H9 (cell line): ENCODE results near the gene NUDT9. TPM values are rescaled to one million over a fixed set of nuclear protein-coding genes. Genes with fewer than 3 reads are reported as not detected.

Experiments
- DNase-seq: peaks from one replicate; pipeline ENCODE4 v3.0.0-alpha.2; 2017
- H2AFZ ChIP-seq: one replicate; pipeline ENCODE4 v1.6.1; 2013; ENCODE audit warnings: mild to moderate bottlenecking, low read length, control low read depth, moderate library complexity
- H2AK5ac ChIP-seq: 2 replicates; pipeline ENCODE4 v1.6.1; 2013; ENCODE audit warnings: low read length, control low read depth, mixed read lengths; ENCODE audit not compliant: insufficient read length
- H2BK120ac ChIP-seq: one replicate; pipeline ENCODE4 v1.6.1; 2013; ENCODE audit warnings: low read depth, mild to moderate bottlenecking, low read length, control low read depth, inconsistent platforms; ENCODE audit not compliant: poor library complexity, severe bottlenecking
- H2BK12ac ChIP-seq: 2 replicates; pipeline ENCODE4 v1.6.1; 2013; ENCODE audit warnings: low read length, control low read depth, mixed read lengths, low read depth; ENCODE audit not compliant: insufficient read length
- H2BK15ac ChIP-seq: 2 replicates; pipeline ENCODE4 v1.6.1; 2013; ENCODE audit warnings: low read depth, low read length, control low read depth
- H2BK20ac ChIP-seq: one replicate; pipeline ENCODE4 v1.6.1; 2013; ENCODE audit warnings: low read depth, mild to moderate bottlenecking, low read length, control low read depth, inconsistent platforms; ENCODE audit not compliant: poor library complexity, severe bottlenecking
- H2BK5ac ChIP-seq: 2 replicates; pipeline ENCODE4 v1.6.1; 2013; ENCODE audit warnings: low read length, control low read depth, mixed read lengths; ENCODE audit not compliant: insufficient read length
- H3K14ac ChIP-seq: 2 replicates; pipeline ENCODE4 v1.6.1; 2013; ENCODE audit warnings: low read length, control low read depth; ENCODE audit not compliant: insufficient read depth
- H3K18ac ChIP-seq: 2 replicates; pipeline ENCODE4 v1.6.1; 2013; ENCODE audit warnings: low read depth, mild to moderate bottlenecking, mixed read lengths, low read length, control low read depth; ENCODE audit not compliant: insufficient read length
- H3K23ac ChIP-seq: 2 replicates; pipeline ENCODE4 v1.6.1; 2013; ENCODE audit warnings: low read length, control low read depth, mixed read lengths, low read depth; ENCODE audit not compliant: insufficient read length
- H3K23me2 ChIP-seq: 2 replicates; pipeline ENCODE4 v1.6.1; 2013; ENCODE audit warnings: low read depth, mild to moderate bottlenecking, mixed read lengths, low read length, control low read depth; ENCODE audit not compliant: insufficient read length, poor library complexity, severe bottlenecking
- H3K27ac ChIP-seq: 2 replicates; pipeline ENCODE4 v1.5.1; 2013; ENCODE audit warnings: low read length, control low read depth, mixed read lengths, low read depth; ENCODE audit not compliant: insufficient read length
- H3K27me3 ChIP-seq: 2 replicates; pipeline ENCODE4 v1.6.1; 2013; ENCODE audit warnings: low read length, control low read depth, inconsistent platforms; ENCODE audit not compliant: insufficient read depth
- H3K4ac ChIP-seq: 2 replicates; pipeline ENCODE4 v1.6.1; 2013; ENCODE audit warnings: low read depth, mild to moderate bottlenecking, control low read depth, inconsistent platforms, low read length, moderate library complexity
- H3K4me1 ChIP-seq: 2 replicates; pipeline ENCODE4 v1.6.1; 2013; ENCODE audit warnings: low read length, control low read depth, inconsistent platforms; ENCODE audit not compliant: insufficient read depth
- H3K4me2 ChIP-seq: 2 replicates; pipeline ENCODE4 v1.6.1; 2013; ENCODE audit warnings: low read length, control low read depth, mixed read lengths; ENCODE audit not compliant: insufficient read length, insufficient read depth
- H3K56ac ChIP-seq: 2 replicates; pipeline ENCODE4 v1.6.1; 2013; ENCODE audit warnings: low read depth, mild to moderate bottlenecking, mixed read lengths, low read length, control low read depth; ENCODE audit not compliant: insufficient read length
- H3K79me1 ChIP-seq: 2 replicates; pipeline ENCODE4 v1.6.1; 2013; ENCODE audit warnings: low read depth, mild to moderate bottlenecking, moderate library complexity, low read length, control low read depth, inconsistent platforms; ENCODE audit not compliant: insufficient read depth, poor library complexity, severe bottlenecking
- H3K79me2 ChIP-seq: 2 replicates; pipeline ENCODE4 v1.6.1; 2013; ENCODE audit warnings: low read length, control low read depth, inconsistent platforms; ENCODE audit not compliant: insufficient read depth
- H3K9ac ChIP-seq: 2 replicates; pipeline ENCODE4 v1.6.1; 2013; ENCODE audit warnings: low read length, control low read depth, mixed read lengths; ENCODE audit not compliant: insufficient read length; ENCODE audit errors: extremely low read depth
- H3K9me3 ChIP-seq: one replicate; pipeline ENCODE4 v1.6.1; 2013; ENCODE audit warnings: low read depth, low read length, inconsistent platforms; ENCODE audit not compliant: control insufficient read depth
- H3T11ph ChIP-seq: one replicate; pipeline ENCODE4 v1.6.1; 2013; ENCODE audit warnings: mild to moderate bottlenecking, low read length, control low read depth, inconsistent platforms
- H4K20me1 ChIP-seq: one replicate; pipeline ENCODE4 v1.6.1; 2013; ENCODE audit not compliant: control insufficient read depth, insufficient read length, insufficient read depth
- H4K5ac ChIP-seq: 2 replicates; pipeline ENCODE4 v1.6.1; 2013; ENCODE audit warnings: low read depth, mild to moderate bottlenecking, mixed read lengths, low read length, control low read depth; ENCODE audit not compliant: insufficient read length
- H4K8ac ChIP-seq: replicated peaks from 2 replicates; pipeline ENCODE4 v1.6.1; 2013; ENCODE audit warnings: low read length, control low read depth, mixed read lengths, low read depth; ENCODE audit not compliant: insufficient read length
- H4K91ac ChIP-seq: 2 replicates; pipeline ENCODE4 v1.6.1; 2013; ENCODE audit warnings: low read depth, mild to moderate bottlenecking, moderate library complexity, mixed read lengths, low read length, control low read depth; ENCODE audit not compliant: insufficient read length
- H3K27ac Mint-ChIP-seq, 3 experiments: 2 replicates in 2 of 3; 3 replicates in 1 of 3; pipeline ENCODE4 v1.8.0; 2020 to 2021; ENCODE audit warnings: mixed read lengths in 3 of 3, mild to moderate bottlenecking in 1 of 3, moderate library complexity in 1 of 3
- H3K27me3 Mint-ChIP-seq: 2 replicates; pipeline ENCODE4 v1.8.0; 2021; ENCODE audit warnings: low read depth, mild to moderate bottlenecking, moderate library complexity, mixed read lengths
- H3K36me3 Mint-ChIP-seq, 3 experiments: 2 replicates in 2 of 3; 3 replicates in 1 of 3; pipeline ENCODE4 v1.8.0; 2020 to 2021; ENCODE audit warnings: low read depth in 3 of 3, mixed read lengths in 3 of 3; ENCODE audit not compliant: insufficient read depth in 1 of 3
- H3K4me1 Mint-ChIP-seq, 2 experiments: 2 replicates each; pipeline ENCODE4 v1.8.0; 2020; ENCODE audit warnings: mixed read lengths in 2 of 2
- H3K4me3 Mint-ChIP-seq, 2 experiments: 2 replicates in 1 of 2; 3 replicates in 1 of 2; pipeline ENCODE4 v1.8.0; 2020 to 2021; ENCODE audit warnings: mild to moderate bottlenecking in 2 of 2, mixed read lengths in 2 of 2, moderate library complexity in 1 of 2
- H3K9me3 Mint-ChIP-seq, 2 experiments: 2 replicates in 1 of 2; 3 replicates in 1 of 2; pipeline ENCODE4 v1.8.0; 2020; ENCODE audit warnings: mild to moderate bottlenecking in 2 of 2, mixed read lengths in 2 of 2, moderate library complexity in 1 of 2
- WGBS: extraction: QIAGEN DNeasy Blood & Tissue Kit; methylation state at CpG from one replicate; pipeline ENCODE4 v1.1.7; 2013; ENCODE audit warnings: missing lambda C conversion rate, low lambda C conversion rate, mixed read lengths; ENCODE audit not compliant: insufficient read length; ENCODE audit errors: extremely low coverage; 5-methylcytosine and 5-hydroxymethylcytosine counted together
- total RNA-seq: library from RNA; stranded (reverse); gene quantifications from 2 replicates; pipeline ENCODE4 v1.2.1, GENCODE V29; 2021
- TF ChIP-seq, protein P1 (sequence below): fragments of 200-600 bp; sonication (generic); conservative IDR thresholded peaks from 3 replicates; pipeline ENCODE4 v1.8.0; 2021; ENCODE audit warnings: antibody characterized with exemption, mild to moderate bottlenecking

NUDT9 gene
- total RNA-seq, 1 experiment from 2014 or later: 28.5 TPM

GRCh38 chr4:87405211-87405820, 17.1 kb upstream of the NUDT9 start:
- Histone ChIP-seq H3K79me2 (no peaks in the 10 kb centered on the region), H3K4ac (no peak overlapping the region), H3K23ac (no peak overlapping the region), H4K20me1 (no peaks in the 10 kb centered on the region), H2BK120ac (no peak overlapping the region), H4K5ac (no peak overlapping the region), H4K91ac (no peak overlapping the region), H2AK5ac (no peak overlapping the region), H2BK20ac (no peak overlapping the region), H3K9ac (no peak overlapping the region), H2AFZ (no peak overlapping the region), H3K4me2 (no peak overlapping the region), H2BK12ac (no peak overlapping the region), H3K4me1 (no peaks in the 10 kb centered on the region), H3K27me3 (no peaks in the 10 kb centered on the region), H3K56ac (no peak overlapping the region), H3K27ac (no peak overlapping the region), H2BK5ac (no peak overlapping the region), H2BK15ac (no peak overlapping the region), H3K79me1 (no peaks in the 10 kb centered on the region), H4K8ac (no peak overlapping the region), H3T11ph (no peak overlapping the region), H3K14ac (no peak overlapping the region), H3K18ac (no peak overlapping the region), H3K23me2 (no peaks in the 10 kb centered on the region), H3K9me3 (no peaks in the 10 kb centered on the region)
- no CpG with 5 or more reads among the region's 5 CpGs for WGBS
- peaks cover 20 to 26% of the 10 kb centered on the region in 2 experiments for H3K4me1 Mint-ChIP-seq
- no peak overlapping the region for H3K27ac Mint-ChIP-seq
- no peak overlapping the region for H3K4me3 Mint-ChIP-seq
- no peaks in the 10 kb centered on the region; the same call in 1 of the 2 replicates for H3K27me3 Mint-ChIP-seq
- TF ChIP-seq, protein P1, sequence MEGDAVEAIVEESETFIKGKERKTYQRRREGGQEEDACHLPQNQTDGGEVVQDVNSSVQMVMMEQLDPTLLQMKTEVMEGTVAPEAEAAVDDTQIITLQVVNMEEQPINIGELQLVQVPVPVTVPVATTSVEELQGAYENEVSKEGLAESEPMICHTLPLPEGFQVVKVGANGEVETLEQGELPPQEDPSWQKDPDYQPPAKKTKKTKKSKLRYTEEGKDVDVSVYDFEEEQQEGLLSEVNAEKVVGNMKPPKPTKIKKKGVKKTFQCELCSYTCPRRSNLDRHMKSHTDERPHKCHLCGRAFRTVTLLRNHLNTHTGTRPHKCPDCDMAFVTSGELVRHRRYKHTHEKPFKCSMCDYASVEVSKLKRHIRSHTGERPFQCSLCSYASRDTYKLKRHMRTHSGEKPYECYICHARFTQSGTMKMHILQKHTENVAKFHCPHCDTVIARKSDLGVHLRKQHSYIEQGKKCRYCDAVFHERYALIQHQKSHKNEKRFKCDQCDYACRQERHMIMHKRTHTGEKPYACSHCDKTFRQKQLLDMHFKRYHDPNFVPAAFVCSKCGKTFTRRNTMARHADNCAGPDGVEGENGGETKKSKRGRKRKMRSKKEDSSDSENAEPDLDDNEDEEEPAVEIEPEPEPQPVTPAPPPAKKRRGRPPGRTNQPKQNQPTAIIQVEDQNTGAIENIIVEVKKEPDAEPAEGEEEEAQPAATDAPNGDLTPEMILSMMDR: no peak
- DNase-seq: no peak
- H3K9me3 Mint-ChIP-seq: peaks cover 7 to 12% of the 10 kb centered on the region in 2 experiments; a peak in 4 of 5 replicates
- H3K36me3 Mint-ChIP-seq: peaks cover 0 to 11% (median 6%) of the 10 kb centered on the region in 3 experiments; a peak in 3 of 7 replicates
